Gastrocnemius medialis (tissue), 4 donors: ENCODE results near the gene CADM2. TPM values are rescaled to one million over a fixed set of nuclear protein-coding genes. Genes with fewer than 3 reads are reported as not detected.

Experiments used
- ATAC-seq, 2 donors: fragments of 150-250 bp; one replicate each; pipeline ENCODE4 v1.9.1; 2016
- DNase-seq, 2 donors: peaks; one replicate each; pipeline ENCODE4 v3.0.0-alpha.2; 2019
- H3K27ac ChIP-seq, 4 donors: fragments of 200-600 bp; sonication (generic); 1 replicate in 1 of 4; 2 replicates in 3 of 4; pipeline ENCODE4 v1.5.1; 2016 to 2018; ENCODE audit warnings: mild to moderate bottlenecking in 2 of 4, moderate library complexity in 1 of 4
- H3K27me3 ChIP-seq, 3 donors: fragments of 200-600 bp; sonication (generic) in 2 of 3; 1 replicate in 1 of 3; 2 replicates in 2 of 3; pipeline versions ENCODE4 v1.5.1 to v1.6.0; 2016 to 2019; ENCODE audit warnings: mild to moderate bottlenecking in 1 of 3, moderate library complexity in 1 of 3
- H3K36me3 ChIP-seq, 2 donors: fragments of 200-600 bp; sonication (generic) in 1 of 2; one replicate each; pipeline ENCODE4 v1.5.1; 2017 to 2018
- H3K4me1 ChIP-seq, 2 donors: fragments of 200-600 bp; sonication (generic) in 1 of 2; one replicate each; pipeline ENCODE4 v1.5.1; 2016 to 2017; ENCODE audit warnings: mild to moderate bottlenecking in 2 of 2
- H3K4me3 ChIP-seq, 4 donors: fragments of 200-600 bp; sonication (generic) in 3 of 4; 1 replicate in 1 of 4; 2 replicates in 3 of 4; pipeline ENCODE4 v1.5.1; 2016 to 2019; ENCODE audit warnings: mild to moderate bottlenecking in 2 of 4
- H3K9me3 ChIP-seq, 3 donors: fragments of 200-600 bp; sonication (generic) in 2 of 3; 1 replicate in 1 of 3; 2 replicates in 2 of 3; pipeline ENCODE4 v1.5.1; 2016 to 2019
- POLR2A ChIP-seq, 2 donors: fragments of 450-650 bp; IDR thresholded peaks; one replicate each; pipeline ENCODE4 v1.6.1; 2017; ENCODE audit warnings: antibody characterized with exemption in 2 of 2, mild to moderate bottlenecking in 2 of 2, moderate library complexity in 2 of 2
- in situ Hi-C, 4 donors: fragments of 200-750 bp; cut with MboI; loops; one replicate each; pipeline versions ENCODE4 v1.15.0 to v1.8.0; 2017; ENCODE audit warnings: low sequenced_read_pairs in 4 of 4
- intact Hi-C: fragments of 100-400 bp; cut with DNase I; formaldehyde crosslinking; loops from one replicate; pipeline ENCODE4 v1.15.1; 2023; ENCODE audit warnings: low total_unique reads
- total RNA-seq, 4 donors: library from RNA; depleted of rRNA; stranded (reverse); fragments of >200 nt; gene quantifications; one replicate each; pipeline versions ENCODE4 v1.1.0 to v1.2.3, GENCODE V29; 2016
- TF ChIP-seq, protein P1 (sequence below), 5 experiments: fragments of 450-650 bp in 3 of 5; fragments of 200-600 bp in 2 of 5; sonication (generic) in 2 of 5; IDR thresholded peaks in 4 of 5; conservative IDR thresholded peaks in 1 of 5; 1 replicate in 4 of 5; 2 replicates in 1 of 5; pipeline ENCODE4 v1.5.1; 2016 to 2019; ENCODE audit warnings: antibody characterized with exemption in 5 of 5, mild to moderate bottlenecking in 3 of 5, moderate library complexity in 3 of 5

Gene CADM2
- total RNA-seq, 4 donors from 2014 or later, result 2.7 to 9.0 (median 6.0) TPM

DNA sequence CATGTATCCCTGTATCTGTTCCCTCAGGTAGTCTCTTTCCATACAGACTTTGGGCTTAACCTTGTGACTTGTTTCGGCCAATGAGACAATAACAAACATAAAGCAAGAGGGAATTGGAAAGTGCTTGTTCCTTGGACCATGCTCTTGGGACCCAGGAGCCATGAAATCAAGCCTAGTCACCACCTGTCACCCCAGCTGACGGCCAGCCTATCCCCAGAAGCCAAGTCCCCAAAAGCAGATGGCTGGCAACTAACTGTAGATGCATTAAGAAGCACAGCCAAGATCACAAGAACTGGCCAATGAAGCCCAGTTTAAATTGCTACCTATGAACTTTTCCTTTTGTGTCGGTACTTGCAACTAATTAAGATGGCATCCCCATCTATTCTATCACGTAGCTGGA lies 822.0 kb downstream of the CADM2 start:
- in situ Hi-C loops, result no loop called here
- ATAC-seq, result no peak
- peaks cover 0 to 4% of the 10 kb centered on the region in 2 donors for H3K4me1 ChIP-seq
- H3K36me3 ChIP-seq, result no peaks in the 10 kb centered on the region
- H3K27me3 ChIP-seq, result no peaks in the 10 kb centered on the region
- H3K4me3 ChIP-seq, result no peak overlapping the region
- no peak for TF ChIP-seq POLR2A (IDR thresholded peaks at IDR 0.05)
- TF ChIP-seq, protein P1, sequence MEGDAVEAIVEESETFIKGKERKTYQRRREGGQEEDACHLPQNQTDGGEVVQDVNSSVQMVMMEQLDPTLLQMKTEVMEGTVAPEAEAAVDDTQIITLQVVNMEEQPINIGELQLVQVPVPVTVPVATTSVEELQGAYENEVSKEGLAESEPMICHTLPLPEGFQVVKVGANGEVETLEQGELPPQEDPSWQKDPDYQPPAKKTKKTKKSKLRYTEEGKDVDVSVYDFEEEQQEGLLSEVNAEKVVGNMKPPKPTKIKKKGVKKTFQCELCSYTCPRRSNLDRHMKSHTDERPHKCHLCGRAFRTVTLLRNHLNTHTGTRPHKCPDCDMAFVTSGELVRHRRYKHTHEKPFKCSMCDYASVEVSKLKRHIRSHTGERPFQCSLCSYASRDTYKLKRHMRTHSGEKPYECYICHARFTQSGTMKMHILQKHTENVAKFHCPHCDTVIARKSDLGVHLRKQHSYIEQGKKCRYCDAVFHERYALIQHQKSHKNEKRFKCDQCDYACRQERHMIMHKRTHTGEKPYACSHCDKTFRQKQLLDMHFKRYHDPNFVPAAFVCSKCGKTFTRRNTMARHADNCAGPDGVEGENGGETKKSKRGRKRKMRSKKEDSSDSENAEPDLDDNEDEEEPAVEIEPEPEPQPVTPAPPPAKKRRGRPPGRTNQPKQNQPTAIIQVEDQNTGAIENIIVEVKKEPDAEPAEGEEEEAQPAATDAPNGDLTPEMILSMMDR (IDR thresholded peaks at IDR 0.05 in 4 of 5, conservative IDR thresholded peaks at IDR 0.05 in 1 of 5), result no peak
- no peak for DNase-seq
- intact Hi-C loops, result no loop called here
- no peak overlapping the region for H3K27ac ChIP-seq
- no peaks in the 10 kb centered on the region for H3K9me3 ChIP-seq

DNA sequence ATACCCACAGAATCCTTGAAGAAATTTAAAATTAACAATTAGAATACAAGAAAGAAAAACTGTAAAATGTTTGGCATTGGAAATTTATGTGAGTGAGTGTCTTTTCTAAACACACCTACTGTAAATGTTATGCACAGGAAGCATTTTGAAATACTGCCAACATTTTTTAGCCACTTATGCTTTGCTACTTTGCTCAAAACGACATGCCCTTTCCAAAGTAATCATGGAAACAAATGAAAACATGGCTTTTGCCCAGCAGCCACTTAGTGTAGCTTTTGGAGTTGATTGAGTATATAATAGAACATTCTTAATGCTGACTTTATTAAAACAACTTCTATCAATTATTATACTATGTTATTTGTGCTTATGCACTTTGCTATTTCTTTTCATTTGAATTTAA lies 823.0 kb downstream of the CADM2 start:
- Histone ChIP-seq H3K9me3 (no peaks in the 10 kb centered on the region), H3K27ac (no peak overlapping the region), H3K4me3 (no peak overlapping the region), H3K36me3 (no peaks in the 10 kb centered on the region), H3K27me3 (no peaks in the 10 kb centered on the region), H3K4me1 (peaks cover 0 to 4% of the 10 kb centered on the region in 2 donors)
- TF ChIP-seq, protein P1 (IDR thresholded peaks at IDR 0.05 in 4 of 5, conservative IDR thresholded peaks at IDR 0.05 in 1 of 5), result no peak
- no peak for TF ChIP-seq POLR2A (IDR thresholded peaks at IDR 0.05)
- in situ Hi-C loops (no loop called here), intact Hi-C loops (no loop called here)
- no peak for ATAC-seq
- no peak for DNase-seq

DNA sequence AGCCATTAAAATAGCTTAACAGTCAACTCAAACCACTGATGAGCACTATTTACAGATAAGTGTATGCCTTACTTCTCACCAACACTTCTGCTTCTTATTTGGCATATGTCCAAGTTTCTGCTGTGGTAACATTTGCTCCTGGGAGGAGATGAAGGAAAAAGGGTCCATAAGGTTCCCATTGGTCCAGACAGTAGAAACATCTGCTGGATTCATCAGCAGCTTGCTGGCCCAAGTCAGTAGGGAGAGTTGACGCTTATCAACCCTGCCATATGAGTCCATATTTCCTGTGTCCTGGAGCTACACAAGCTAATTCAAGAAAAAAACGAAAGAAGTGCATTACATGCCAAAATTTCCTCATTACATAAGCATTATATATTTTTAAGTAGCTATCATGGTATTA lies 824.5 kb downstream of the CADM2 start:
- H3K27me3 ChIP-seq, result no peaks in the 10 kb centered on the region
- no peak overlapping the region for H3K27ac ChIP-seq
- no peak overlapping the region for H3K4me3 ChIP-seq
- ATAC-seq (peak; percentile 50 to 55), DNase-seq (no peak)
- in situ Hi-C loops, result no loop called here
- intact Hi-C loops, result no loop called here
- TF ChIP-seq, protein P1 (IDR thresholded peaks at IDR 0.05 in 4 of 5, conservative IDR thresholded peaks at IDR 0.05 in 1 of 5), result no peak
- TF ChIP-seq POLR2A (IDR thresholded peaks at IDR 0.05), result no peak
- H3K36me3 ChIP-seq, result no peaks in the 10 kb centered on the region
- H3K4me1 ChIP-seq, result peaks cover 0 to 4% of the 10 kb centered on the region in 2 donors
- no peaks in the 10 kb centered on the region for H3K9me3 ChIP-seq

DNA sequence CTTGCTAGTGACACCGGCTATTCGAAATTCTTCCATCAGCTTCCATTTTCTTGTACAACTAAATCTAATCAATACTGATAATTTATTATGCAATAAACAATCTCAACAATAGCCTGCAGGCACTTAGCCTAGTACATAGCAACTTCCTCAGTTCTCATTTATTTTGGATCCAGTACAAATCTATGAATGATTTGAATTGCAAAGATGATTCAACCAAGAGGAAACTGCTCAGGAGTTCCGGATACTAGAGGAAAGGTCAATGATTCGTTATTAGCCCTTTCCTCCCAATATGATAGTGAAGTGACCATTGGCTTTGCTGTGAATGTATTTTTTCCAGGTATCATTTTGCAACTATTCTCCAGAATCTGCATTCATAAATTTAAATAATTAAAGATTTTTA lies 827.0 kb downstream of the CADM2 start:
- in situ Hi-C loops (no loop called here), intact Hi-C loops (no loop called here)
- Histone ChIP-seq H3K27me3 (no peaks in the 10 kb centered on the region), H3K36me3 (no peaks in the 10 kb centered on the region), H3K9me3 (no peaks in the 10 kb centered on the region), H3K27ac (no peak overlapping the region), H3K4me3 (no peak overlapping the region), H3K4me1 (peaks cover 0 to 7% of the 10 kb centered on the region in 2 donors)
- no peak for DNase-seq
- TF ChIP-seq, protein P1 (IDR thresholded peaks at IDR 0.05 in 4 of 5, conservative IDR thresholded peaks at IDR 0.05 in 1 of 5), result no peak
- TF ChIP-seq POLR2A (IDR thresholded peaks at IDR 0.05), result no peak
- no peak for ATAC-seq

DNA sequence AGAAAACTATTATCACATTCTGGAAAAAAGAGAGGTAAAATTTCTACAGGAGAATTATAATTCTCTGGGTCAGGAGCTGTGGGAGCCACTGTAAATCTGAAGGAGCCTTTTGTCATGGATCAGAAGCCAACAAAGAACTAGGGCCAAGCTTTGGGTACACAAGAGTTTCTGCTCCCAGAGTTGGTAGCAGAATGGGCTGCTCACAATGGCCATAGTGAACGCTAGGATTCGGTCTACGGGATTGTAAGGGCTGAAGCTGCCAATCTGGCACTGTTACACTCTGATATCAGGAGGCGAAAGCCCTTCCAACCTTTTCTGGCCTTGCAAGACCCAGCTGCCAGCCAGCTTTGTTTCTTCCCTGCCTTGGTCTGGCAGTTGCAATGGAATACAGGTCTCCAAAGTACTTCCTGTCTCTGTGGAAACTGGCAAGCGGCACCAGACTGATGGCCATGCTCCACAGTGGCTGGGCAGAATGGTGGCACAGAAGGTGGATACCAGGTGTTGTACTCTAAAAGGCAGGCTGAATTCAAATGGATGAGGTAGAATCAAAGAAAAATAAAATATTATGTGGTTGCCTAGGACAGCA lies 831.7 kb downstream of the CADM2 start:
- in situ Hi-C loops, result no loop called here
- intact Hi-C loops, result no loop called here

More for the DNA sequence above, 831.7 kb downstream of the CADM2 start:
- TF ChIP-seq POLR2A (IDR thresholded peaks at IDR 0.05), result no peak
- TF ChIP-seq, protein P1 (IDR thresholded peaks at IDR 0.05 in 4 of 5, conservative IDR thresholded peaks at IDR 0.05 in 1 of 5), result no peak
- no peak overlapping the region for H3K4me3 ChIP-seq
- H3K4me1 ChIP-seq, result peaks cover 0 to 3% of the 10 kb centered on the region in 2 donors
- no peak for ATAC-seq
- H3K36me3 ChIP-seq, result no peaks in the 10 kb centered on the region
- H3K27me3 ChIP-seq, result no peaks in the 10 kb centered on the region
- DNase-seq, result peak in 1 of 2 donors; percentile 10
- H3K27ac ChIP-seq, result no peak overlapping the region
- no peaks in the 10 kb centered on the region for H3K9me3 ChIP-seq
